ENCODE measurements around the gene NINL.
A peak's percentile ranks its signal among the peaks of the same experiment; 100 is the strongest.
"Not testable (repeated sequence)": the region's sequence is repeated elsewhere in the genome, so short reads cannot be mapped to it uniquely, and the experiment has no call there.

The NINL gene

DNA sequence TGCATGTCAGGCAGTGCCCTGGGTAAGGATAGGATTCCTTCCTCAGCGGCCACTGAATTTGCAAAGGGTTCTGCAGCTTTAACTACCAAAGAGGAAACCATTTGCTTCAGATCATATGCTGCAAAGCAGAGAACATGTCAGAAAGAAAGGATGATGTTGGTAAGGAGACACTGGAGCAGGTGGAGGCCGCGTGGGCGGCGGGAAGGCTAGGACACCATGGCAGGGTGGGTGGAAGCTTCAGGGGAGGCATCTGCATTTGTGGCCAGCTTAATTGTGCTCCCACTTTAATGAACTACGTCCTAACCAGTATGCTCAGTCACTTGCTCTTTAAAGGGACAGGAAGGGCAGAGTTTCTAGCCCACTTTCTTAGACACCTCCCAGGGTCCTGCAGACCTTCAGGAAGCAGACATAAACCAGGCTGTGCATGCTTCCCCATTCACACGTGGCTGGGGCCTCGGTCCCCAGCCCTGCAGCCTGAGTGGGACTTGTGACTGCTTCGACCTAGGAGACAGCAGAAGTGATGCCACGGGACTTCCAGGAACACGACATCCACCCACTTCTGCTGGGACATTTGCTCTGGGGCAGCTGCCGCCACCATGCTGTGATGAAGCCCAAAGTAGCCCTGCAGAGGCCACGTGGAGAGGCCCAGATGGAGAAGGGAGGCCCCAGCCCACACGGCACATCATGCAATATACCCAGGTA, 101.7 kb downstream of the NINL start:
- DNase-seq: no peak

DNA sequence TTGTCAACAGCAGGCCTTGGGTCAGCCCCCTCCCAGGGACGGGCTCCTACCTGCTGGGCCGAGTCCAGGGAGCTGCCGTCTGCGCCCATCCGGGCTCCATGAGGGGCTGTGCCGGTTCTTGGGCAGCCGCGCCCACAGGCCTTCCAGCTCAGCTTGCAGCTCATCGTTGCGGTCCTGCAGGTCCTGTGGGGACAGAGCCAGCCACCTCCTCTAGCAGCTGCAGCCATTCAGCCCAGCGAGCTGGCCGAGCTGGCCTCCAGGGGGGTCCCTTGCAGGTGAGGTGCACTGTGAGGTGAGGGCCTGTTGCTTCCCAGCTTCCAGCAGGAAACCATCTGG, 103.4 kb downstream of the NINL start:
- DNase-seq: no peak

- DNase-seq: no peak
Observed at GRCh38 chr20:25481235-25481917, 104.0 kb downstream of the NINL start.

DNA sequence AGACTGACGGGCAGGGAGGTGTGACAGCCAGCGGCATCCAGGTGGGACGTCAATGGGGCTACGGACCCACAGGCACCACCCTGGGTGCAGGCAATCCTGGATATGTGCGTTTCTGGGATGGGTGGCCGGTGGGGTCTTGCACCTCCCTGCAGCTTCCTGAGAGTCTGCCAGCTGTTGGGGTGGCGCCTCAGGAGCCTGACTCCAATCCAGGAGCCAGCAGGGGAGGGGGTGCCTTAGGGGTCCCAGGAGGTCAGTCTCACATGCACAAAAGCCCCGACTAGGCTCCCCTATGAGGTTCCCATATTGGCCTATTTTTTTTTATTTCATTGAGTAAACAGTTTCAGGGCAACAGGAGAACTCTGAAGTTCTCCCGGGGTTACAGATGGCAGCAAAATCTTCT, 104.5 kb downstream of the NINL start:
- DNase-seq: no peak

DNA sequence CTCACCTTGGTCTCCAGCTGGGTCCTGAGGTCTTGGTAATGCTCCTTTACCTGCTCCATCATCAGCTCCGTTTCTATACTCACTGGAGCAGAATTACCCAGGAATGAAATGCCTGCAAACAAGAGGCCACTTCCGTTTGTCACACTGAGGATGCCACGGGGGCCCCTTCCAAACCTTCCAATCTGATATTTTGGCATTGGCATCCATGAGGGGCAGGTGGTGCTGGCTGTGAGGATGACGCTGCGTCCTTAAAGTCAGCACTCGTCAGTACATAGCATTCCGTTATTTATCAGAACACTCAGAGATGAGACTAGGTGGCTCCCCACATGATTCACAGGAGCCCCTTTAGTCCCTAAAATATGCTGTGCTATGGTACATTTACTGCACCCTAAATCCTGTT, 105.2 kb downstream of the NINL start:
- no peak for DNase-seq

GRCh38 chr20:25479638-25480037, 105.7 kb downstream of the NINL start:
- DNase-seq: no peak

GRCh38 chr20:25478889-25479568, 106.3 kb downstream of the NINL start:
- DNase-seq: no peak

GRCh38 chr20:25477014-25477882, 108.1 kb downstream of the NINL start:
- no peak for DNase-seq

DNA sequence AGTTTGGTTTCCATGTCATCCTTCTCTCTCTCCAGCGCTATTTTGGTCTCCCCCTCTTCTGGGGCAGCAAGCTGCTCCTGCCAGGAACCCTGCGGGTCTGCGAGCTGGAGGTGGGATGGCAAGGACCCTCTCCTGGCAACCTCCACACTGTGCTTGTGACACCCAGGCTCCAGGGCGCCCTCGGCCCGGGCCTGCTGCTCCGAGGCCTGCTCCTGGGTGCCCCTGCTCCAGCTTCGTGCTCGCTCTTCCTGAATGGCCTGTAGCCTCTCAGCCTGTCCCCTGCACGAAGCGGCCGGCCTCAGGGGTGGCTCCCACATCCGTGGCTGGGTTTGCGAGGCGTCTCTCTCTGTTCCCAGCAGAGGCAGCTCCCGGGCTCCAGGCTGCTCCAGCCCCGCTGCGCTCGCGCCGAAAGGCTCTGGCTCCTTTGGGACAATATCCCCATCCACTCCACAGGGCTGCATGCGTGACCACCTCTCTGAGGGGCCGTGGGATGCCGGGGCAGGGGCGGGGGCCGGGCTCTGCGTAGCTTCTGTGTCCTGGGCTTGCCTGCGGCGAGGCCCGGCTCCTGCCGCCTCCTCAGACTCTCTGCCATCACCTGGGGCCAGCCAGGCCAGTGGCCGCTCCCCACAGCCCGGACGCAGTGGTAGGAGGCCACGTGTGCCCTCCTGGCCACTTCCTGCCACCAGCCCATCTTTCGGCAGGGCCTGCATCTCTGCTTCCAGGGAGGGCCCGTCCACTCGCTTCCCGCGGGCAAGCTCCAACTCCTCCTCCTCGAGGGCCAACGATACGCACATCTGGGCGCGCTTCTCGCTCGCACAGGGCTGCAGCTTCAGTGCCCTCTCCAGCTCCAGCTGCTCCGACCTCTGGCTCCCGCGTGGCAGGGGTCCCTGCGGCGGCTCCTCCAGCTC, 109.0 kb downstream of the NINL start:
- no peak for DNase-seq

- DNase-seq: not testable (repeated sequence)
Observed at GRCh38 chr20:25473297-25473696, 112.0 kb downstream of the NINL start.

DNA sequence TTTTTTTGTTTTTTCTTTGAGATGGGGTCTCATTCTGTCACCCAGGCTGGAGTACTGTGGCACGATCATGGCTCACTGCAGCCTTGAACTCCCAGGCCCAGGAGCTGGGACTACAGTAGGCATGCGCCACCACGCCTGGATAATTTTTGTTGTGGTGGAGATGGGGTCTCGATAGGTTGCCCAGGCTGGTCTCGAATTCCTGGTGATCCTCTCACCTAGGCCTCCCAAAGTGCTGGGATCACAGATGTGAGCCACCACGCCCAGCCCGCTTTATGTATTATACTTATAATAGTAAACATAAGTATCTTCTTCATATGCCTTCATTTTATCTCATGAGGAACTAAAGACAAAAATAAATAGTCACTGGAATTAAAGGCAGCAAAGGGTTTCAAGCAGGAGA, 114.3 kb downstream of the NINL start:
- no peak for DNase-seq

DNA sequence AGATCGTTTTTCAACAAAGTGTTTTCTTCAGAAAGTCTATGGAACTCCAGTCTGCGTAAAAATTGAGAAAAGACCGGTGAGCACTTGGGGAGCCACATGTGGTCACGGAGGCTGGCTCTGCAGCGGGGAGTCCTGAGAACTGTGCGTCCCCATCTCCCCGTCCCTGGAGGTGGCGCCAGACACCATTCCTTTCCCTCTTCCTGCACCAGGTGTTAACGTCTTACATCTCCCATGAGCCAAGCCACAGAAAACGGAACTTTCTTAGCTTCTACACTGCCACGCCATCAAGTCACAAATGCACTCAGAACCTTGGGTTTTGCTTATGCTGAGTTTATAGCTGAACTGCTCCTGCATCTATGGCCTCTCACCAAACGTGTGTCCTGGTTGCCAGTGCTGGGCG, 115.3 kb downstream of the NINL start:
- DNase-seq: peak; percentile 24

DNA sequence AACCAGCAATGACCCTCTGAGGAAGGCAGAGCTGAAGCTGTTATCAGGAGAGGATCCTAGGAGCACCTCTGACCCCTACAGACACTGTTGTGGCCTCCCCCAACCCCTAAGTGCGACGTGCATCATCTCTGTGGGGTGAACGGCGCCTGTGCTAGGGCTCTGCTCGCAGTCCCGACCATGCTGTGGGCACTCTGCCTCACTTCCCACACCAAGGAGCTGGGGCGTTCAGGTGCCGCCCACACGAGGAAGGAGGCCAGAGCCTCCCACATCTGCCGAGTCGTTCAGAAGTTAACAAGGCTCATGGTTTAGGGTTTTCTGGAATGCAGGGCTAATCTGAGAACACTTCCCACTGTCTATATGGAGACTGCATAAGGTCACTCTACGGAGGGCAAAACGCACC, 115.8 kb downstream of the NINL start:
- DNase-seq: no peak

GRCh38 chr20:25468126-25469075, 116.9 kb downstream of the NINL start:
- DNase-seq: no peak

DNA sequence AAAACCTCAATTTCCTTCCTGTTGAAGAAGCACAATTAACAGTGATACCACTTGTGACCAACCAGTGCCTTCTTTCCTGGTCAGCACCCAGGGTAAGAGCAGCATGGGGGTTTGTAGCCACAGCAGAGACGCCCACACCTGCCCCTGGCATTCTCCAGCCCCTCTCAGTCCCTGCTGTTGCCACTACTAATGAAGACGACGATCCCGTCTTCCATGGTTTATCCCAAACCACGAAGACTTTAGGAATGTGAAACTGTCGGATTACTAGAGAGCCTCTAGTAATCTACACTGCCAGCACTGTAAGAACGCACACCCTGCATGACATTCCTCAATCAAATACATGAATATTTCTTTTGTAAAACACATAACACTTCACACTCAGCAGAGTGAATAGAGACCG, 117.9 kb downstream of the NINL start:
- no peak for DNase-seq

- DNase-seq: no peak
Observed at GRCh38 chr20:25466846-25467245, 118.5 kb downstream of the NINL start.

- DNase-seq: no peak
Observed at GRCh38 chr20:25465243-25466135, 119.8 kb downstream of the NINL start.

DNA sequence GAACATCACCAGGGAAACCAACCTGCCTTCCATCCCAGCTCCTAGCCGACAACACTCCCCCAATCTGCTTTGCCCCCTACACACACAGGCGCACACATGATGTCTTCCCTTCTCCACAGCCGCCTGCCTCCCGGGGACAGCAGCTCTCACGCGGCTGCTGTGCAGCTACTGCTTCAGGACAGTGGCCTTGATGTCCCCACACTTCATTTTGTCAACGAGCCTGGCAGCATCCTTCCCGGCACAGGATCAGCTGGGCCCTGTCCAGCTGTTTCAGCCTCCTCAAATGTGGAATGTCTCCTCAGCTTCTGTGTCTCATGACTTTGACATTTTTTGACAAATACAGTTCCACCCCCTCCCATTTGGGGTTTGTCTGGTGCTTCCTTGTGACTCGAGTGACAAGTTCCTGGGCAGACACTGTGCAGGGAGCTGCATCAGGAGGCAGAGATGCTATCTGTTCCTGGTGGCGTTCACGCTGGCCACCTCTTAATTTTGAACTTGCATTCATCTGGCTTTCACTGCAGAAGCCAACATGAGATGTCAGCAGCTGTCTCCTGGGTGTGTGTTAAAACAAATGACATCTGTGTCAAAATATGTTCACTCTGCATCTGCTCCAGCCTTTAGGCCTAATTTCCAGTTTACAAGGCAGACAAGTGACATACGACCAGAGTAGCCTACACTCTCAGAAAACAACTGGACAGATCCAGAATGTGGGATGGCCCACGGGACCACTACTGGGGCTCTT, 120.7 kb downstream of the NINL start:
- DNase-seq: no peak
